HepG2 (cell line): ENCODE results near the gene SGPP2. TPM values are rescaled to one million over a fixed set of nuclear protein-coding genes. Genes with fewer than 3 reads are reported as not detected.

Source experiments
- ATAC-seq: fragments of 200-7000 bp; cut with Tn5 transposase; 3 replicates; pipeline ENCODE4 v1.9.1; 2020; ENCODE audit warnings: mild to moderate bottlenecking, moderate library complexity
- BruUV-seq: library from RNA; stranded (reverse); fragments of 400-500 nt; replicated peaks from 2 replicates; lab custom pipeline; 2021; lab: Mats Ljungman, UMichigan
- CTCF ChIA-PET: fragments of 300-600 bp; formaldehyde crosslinking; extraction: SDS; loops from one replicate; lab custom pipeline; 2021; ENCODE audit warnings: low total read pairs, inconsistent platforms, low intra/inter-chr PET ratio; lab: Yijun Ruan, JAX
- POLR2A ChIA-PET: fragments of 350-600 bp; sonication (Branson Sonifier 250); formaldehyde crosslinking; loops from one replicate; lab custom pipeline; 2020; ENCODE audit warnings: antibody characterized with exemption, inconsistent platforms; lab: Yijun Ruan, JAX
- DNase-seq: peaks from one replicate; pipeline ENCODE4 v3.0.0-alpha.2; 2015; ENCODE audit warnings: low spot score
- FAIRE-seq: peaks from 3 replicates; lab custom pipeline; 2011; peaks lifted over from hg19 to GRCh38; lab: Jason Lieb, UNC
- H2AFZ ChIP-seq: one replicate; pipeline ENCODE4 v1.6.1; 2011; ENCODE audit warnings: low read length, inconsistent platforms
- H3K27ac ChIP-seq: fragments of 300-600 bp; 3 replicates; pipeline ENCODE4 v1.8.0; 2011; ENCODE audit warnings: mixed run types, mild to moderate bottlenecking, mixed read lengths, low read length, inconsistent platforms; ENCODE audit not compliant: insufficient read depth; ENCODE audit errors: extremely low read length
- H3K27me3 ChIP-seq, 2 experiments: fragments of 200-600 bp in 1 of 2; 2 replicates in 1 of 2; 3 replicates in 1 of 2; pipeline versions ENCODE4 v1.6.0 to v1.8.0; 2011; ENCODE audit warnings: low read length in 2 of 2, mild to moderate bottlenecking in 2 of 2, moderate library complexity in 2 of 2, inconsistent platforms in 1 of 2; ENCODE audit not compliant: insufficient read depth in 2 of 2, control insufficient read depth in 1 of 2
- H3K36me3 ChIP-seq, 2 experiments: fragments of 200-600 bp in 1 of 2; replicated peaks in 1 of 2; 2 replicates in 1 of 2; 3 replicates in 1 of 2; pipeline versions ENCODE4 v1.5.1 to v1.8.0; 2011; ENCODE audit warnings: low read length in 2 of 2, inconsistent platforms in 1 of 2; ENCODE audit not compliant: insufficient read depth in 2 of 2, control insufficient read depth in 1 of 2
- H3K4me1 ChIP-seq: 2 replicates; pipeline ENCODE4 v1.5.1; 2012; ENCODE audit warnings: low read length, inconsistent platforms; ENCODE audit not compliant: insufficient read depth
- H3K4me2 ChIP-seq: 2 replicates; pipeline ENCODE4 v1.6.0; 2011; ENCODE audit warnings: low read depth, low read length, inconsistent platforms
- H3K4me3 ChIP-seq, 3 experiments: fragments of 200-600 bp in 1 of 3; sonication (generic), shearing (Covaris generic) in 1 of 3; replicated peaks in 1 of 3; 2 replicates each; pipeline ENCODE4 v1.5.1; 2011 to 2016; ENCODE audit warnings: low read length in 3 of 3, inconsistent platforms in 2 of 3, low read depth in 2 of 3, mild to moderate bottlenecking in 2 of 3, control low read depth in 1 of 3, mixed read lengths in 1 of 3; ENCODE audit not compliant: insufficient read depth in 1 of 3
- H3K79me2 ChIP-seq: one replicate; pipeline ENCODE4 v1.6.1; 2011; ENCODE audit warnings: low read length, inconsistent platforms; ENCODE audit not compliant: insufficient read depth
- H3K9ac ChIP-seq: 2 replicates; pipeline ENCODE4 v1.6.0; 2011; ENCODE audit warnings: mild to moderate bottlenecking, low read depth, low read length, inconsistent platforms; ENCODE audit not compliant: insufficient read depth
- H3K9me3 ChIP-seq: 2 replicates; pipeline ENCODE4 v1.5.1; 2012; ENCODE audit warnings: mild to moderate bottlenecking, low read length
- H4K20me1 ChIP-seq: 2 replicates; pipeline ENCODE4 v1.6.0; 2011; ENCODE audit warnings: inconsistent platforms, mild to moderate bottlenecking, low read length, moderate library complexity; ENCODE audit not compliant: insufficient read depth
- BCL3 ChIP-seq: sonication (generic); formaldehyde crosslinking; IDR thresholded peaks from 2 replicates; pipeline ENCODE4 v1.5.1; 2020; ENCODE audit warnings: mild to moderate bottlenecking, missing genetic modification reagents, moderate library complexity
- EP300 ChIP-seq, 3 experiments: sonication (generic) in 1 of 3; formaldehyde crosslinking in 1 of 3; IDR thresholded peaks; 2 replicates each; pipeline versions ENCODE4 v1.5.1 to v1.6.1; 2011 to 2020; ENCODE audit warnings: low read depth in 2 of 3, low read length in 2 of 3, borderline replicate concordance in 1 of 3, improper control_type of control experiment in 1 of 3, mild to moderate bottlenecking in 1 of 3, missing genetic modification reagents in 1 of 3, moderate library complexity in 1 of 3
- FOXM1 ChIP-seq: sonication (generic); formaldehyde crosslinking; IDR thresholded peaks from 2 replicates; pipeline ENCODE4 v1.5.0; 2020; ENCODE audit warnings: missing genetic modification reagents
- IKZF4 ChIP-seq: sonication (generic); formaldehyde crosslinking; IDR thresholded peaks from 2 replicates; pipeline ENCODE4 v1.5.1; 2020; ENCODE audit warnings: borderline replicate concordance, mild to moderate bottlenecking, low read depth, missing genetic modification reagents; ENCODE audit errors: not compliant biosample characterization
- SIN3B ChIP-seq: fragments of 150-350 bp; IDR thresholded peaks from 2 replicates; pipeline ENCODE4 v1.6.1; 2014; ENCODE audit warnings: low read length
- TIGD3 ChIP-seq: sonication (generic); formaldehyde crosslinking; IDR thresholded peaks from 2 replicates; pipeline ENCODE4 v1.5.1; 2020; ENCODE audit warnings: mild to moderate bottlenecking, missing genetic modification reagents, borderline replicate concordance
- ZBTB1 ChIP-seq: sonication (generic); formaldehyde crosslinking; IDR thresholded peaks from 2 replicates; pipeline ENCODE4 v1.4.0; 2020; ENCODE audit warnings: missing genetic modification reagents, borderline replicate concordance
- ZFP36 ChIP-seq: fragments of 150-350 bp; IDR thresholded peaks from 2 replicates; pipeline ENCODE4 v1.6.1; 2018; ENCODE audit warnings: borderline replicate concordance, low read length, low read depth; ENCODE audit not compliant: partially characterized antibody
- ZFP82 ChIP-seq: sonication (generic); formaldehyde crosslinking; IDR thresholded peaks from 2 replicates; pipeline ENCODE4 v1.5.1; 2020; ENCODE audit warnings: mild to moderate bottlenecking, missing genetic modification reagents, borderline replicate concordance
- ZNF280B ChIP-seq: sonication (generic); formaldehyde crosslinking; IDR thresholded peaks from 2 replicates; pipeline ENCODE4 v1.5.0; 2020; ENCODE audit warnings: missing genetic modification reagents, mild to moderate bottlenecking, borderline replicate concordance
- ZNF652 ChIP-seq: IDR thresholded peaks from 2 replicates; pipeline ENCODE4 v1.6.1; 2016; ENCODE audit warnings: low read depth, borderline replicate concordance
- ZNF713 ChIP-seq: sonication (generic); formaldehyde crosslinking; IDR thresholded peaks from 2 replicates; pipeline ENCODE4 v1.4.0; 2020; ENCODE audit warnings: mild to moderate bottlenecking, missing genetic modification reagents
- ZNF850 ChIP-seq: sonication (generic); formaldehyde crosslinking; conservative IDR thresholded peaks from 2 replicates; pipeline ENCODE4 v1.9.0; 2021; ENCODE audit warnings: mild to moderate bottlenecking, missing genetic modification reagents
- WGBS: methylation state at CpG from one replicate; pipeline ENCODE4 v1.1.6; 2017; ENCODE audit warnings: low lambda C conversion rate; 5-methylcytosine and 5-hydroxymethylcytosine counted together
- in situ Hi-C: cut with HindIII; loops from 2 replicates; pipeline ENCODE4 v1.10.0; 2017; ENCODE audit warnings: low pct_unique_long_range_greater_than_20kb; ENCODE audit not compliant: extremely low pct_ligation_motif_present
- intact Hi-C: fragments of 100-400 bp; cut with micrococcal nuclease; formaldehyde crosslinking; loops from one replicate; pipeline ENCODE4 v1.10.0; 2022; ENCODE audit not compliant: unreplicated experiment
- polyA plus RNA-seq, 8 experiments: library from polyadenylated mRNA; depleted of rRNA in 3 of 8; stranded (reverse) in 7 of 8; unstranded in 1 of 8; fragments of >200 nt; fragmentation: Illumina TruSeq in 4 of 8; extraction: Trizol in 4 of 8; gene quantifications; 2 replicates each; pipeline versions ENCODE4 v1.2.1 to v1.2.3, GENCODE V29; 2011 to 2016; ENCODE audit warnings: low read depth in 4 of 8, missing spikeins in 1 of 8, mixed read lengths in 1 of 8; ENCODE audit not compliant: insufficient read depth in 1 of 8
- total RNA-seq, 5 experiments: library from RNA; depleted of rRNA; stranded (reverse); fragments of >200 nt; fragmentation: Illumina TruSeq; extraction: Trizol; gene quantifications; 2 replicates each; pipeline ENCODE4 v1.2.3, GENCODE V29; 2016; ENCODE audit warnings: low read depth in 1 of 5
- TF ChIP-seq, protein P1 (sequence below): IDR thresholded peaks from 2 replicates; pipeline ENCODE4 v1.6.1; 2016; ENCODE audit warnings: mild to moderate bottlenecking
- TF ChIP-seq, protein P2 (sequence below): sonication (generic); formaldehyde crosslinking; conservative IDR thresholded peaks from 2 replicates; pipeline ENCODE4 v1.8.0; 2022; ENCODE audit warnings: missing genetic modification reagents

The SGPP2 gene
- total and polyA plus RNA-seq, 2 of the 13 experiments (the other 11 are each of a cell fraction or from before 2014, with no cell fraction given) = not detected

DNA sequence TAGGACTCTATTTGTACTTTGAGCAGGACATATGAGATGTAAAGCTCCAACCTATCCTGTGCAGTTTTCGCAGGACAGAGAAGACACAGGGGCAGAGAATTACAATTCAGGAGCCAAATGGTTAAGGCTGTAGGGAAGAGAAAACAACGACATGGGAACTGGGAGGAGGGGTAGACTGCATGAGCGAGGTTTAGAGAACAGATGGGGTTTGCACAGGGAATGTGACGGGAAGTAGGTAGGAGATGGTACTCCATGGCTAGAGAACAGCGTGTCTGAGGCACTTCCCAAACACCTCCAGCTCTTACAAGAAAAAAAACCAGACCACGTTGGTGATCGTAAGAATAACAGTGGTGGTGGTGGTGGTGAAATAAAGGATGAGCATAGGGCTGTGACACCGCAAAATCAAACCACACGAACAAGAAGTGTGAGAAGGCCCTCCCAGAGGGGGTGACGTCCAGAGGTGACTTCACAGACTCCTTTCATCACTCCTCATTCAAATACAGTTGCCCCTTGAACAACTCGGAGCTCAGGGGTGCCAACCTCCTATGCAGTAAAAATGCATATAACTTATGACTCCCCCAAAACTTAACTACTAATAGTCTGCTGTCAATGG lies 138.9 kb downstream of the SGPP2 start:
- H4K20me1 ChIP-seq = no peaks in the 10 kb centered on the region
- H3K9me3 ChIP-seq = no peaks in the 10 kb centered on the region
- no peak overlapping the region for H2AFZ ChIP-seq
- no peaks in the 10 kb centered on the region; a peak in 1 of 5 replicates for H3K36me3 ChIP-seq
- ATAC-seq = no peak
- FAIRE-seq = no peak
- ChIA-PET POLR2A (no interaction called here), CTCF (no interaction called here)
- WGBS = 85% methylated on average over 11 of the region's 11 CpGs
- in situ Hi-C loops = loop anchor here (5.0 kb wide), 2 partner anchors 251 to 511 kb away; no protein-coding TSS in a partner anchor
- no peaks in the 10 kb centered on the region for H3K79me2 ChIP-seq
- no peaks in the 10 kb centered on the region for H3K4me1 ChIP-seq
- no peak overlapping the region for H3K27ac ChIP-seq
- H3K4me3 ChIP-seq = no peak overlapping the region
- H3K9ac ChIP-seq = no peak overlapping the region
- no peak for DNase-seq
- H3K4me2 ChIP-seq = no peak overlapping the region
- no peaks in the 10 kb centered on the region for H3K27me3 ChIP-seq
- intact Hi-C loops = loop anchor here (2.0 kb wide), 1 partner anchor 244 kb away; no protein-coding TSS in a partner anchor
- no TSS peak for BruUV-seq
- no peak for TF ChIP-seq BCL3 (CRISPR knock-in tag)
- TF ChIP-seq ZFP82 (CRISPR knock-in tag) = no peak
- no peak for TF ChIP-seq TIGD3 (CRISPR knock-in tag)
- no peak for TF ChIP-seq IKZF4 (CRISPR knock-in tag)
- no peak for TF ChIP-seq EP300 (IDR thresholded peaks at IDR 0.05; ENCODE audit: low read depth in 2 of 2, low read length in 2 of 2)
- TF ChIP-seq EP300 (CRISPR knock-in tag; IDR thresholded peaks at IDR 0.05; ENCODE audit: borderline replicate concordance) = no peak
- TF ChIP-seq ZNF280B (CRISPR knock-in tag) = no peak
- TF ChIP-seq ZBTB1 (CRISPR knock-in tag) = no peak
- TF ChIP-seq FOXM1 (CRISPR knock-in tag) = no peak
- TF ChIP-seq, protein P1, sequence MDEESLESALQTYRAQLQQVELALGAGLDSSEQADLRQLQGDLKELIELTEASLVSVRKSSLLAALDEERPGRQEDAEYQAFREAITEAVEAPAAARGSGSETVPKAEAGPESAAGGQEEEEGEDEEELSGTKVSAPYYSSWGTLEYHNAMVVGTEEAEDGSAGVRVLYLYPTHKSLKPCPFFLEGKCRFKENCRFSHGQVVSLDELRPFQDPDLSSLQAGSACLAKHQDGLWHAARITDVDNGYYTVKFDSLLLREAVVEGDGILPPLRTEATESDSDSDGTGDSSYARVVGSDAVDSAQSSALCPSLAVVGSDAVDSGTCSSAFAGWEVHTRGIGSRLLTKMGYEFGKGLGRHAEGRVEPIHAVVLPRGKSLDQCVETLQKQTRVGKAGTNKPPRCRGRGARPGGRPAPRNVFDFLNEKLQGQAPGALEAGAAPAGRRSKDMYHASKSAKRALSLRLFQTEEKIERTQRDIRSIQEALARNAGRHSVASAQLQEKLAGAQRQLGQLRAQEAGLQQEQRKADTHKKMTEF (CRISPR knock-in tag) = no peak
- TF ChIP-seq, protein P2, sequence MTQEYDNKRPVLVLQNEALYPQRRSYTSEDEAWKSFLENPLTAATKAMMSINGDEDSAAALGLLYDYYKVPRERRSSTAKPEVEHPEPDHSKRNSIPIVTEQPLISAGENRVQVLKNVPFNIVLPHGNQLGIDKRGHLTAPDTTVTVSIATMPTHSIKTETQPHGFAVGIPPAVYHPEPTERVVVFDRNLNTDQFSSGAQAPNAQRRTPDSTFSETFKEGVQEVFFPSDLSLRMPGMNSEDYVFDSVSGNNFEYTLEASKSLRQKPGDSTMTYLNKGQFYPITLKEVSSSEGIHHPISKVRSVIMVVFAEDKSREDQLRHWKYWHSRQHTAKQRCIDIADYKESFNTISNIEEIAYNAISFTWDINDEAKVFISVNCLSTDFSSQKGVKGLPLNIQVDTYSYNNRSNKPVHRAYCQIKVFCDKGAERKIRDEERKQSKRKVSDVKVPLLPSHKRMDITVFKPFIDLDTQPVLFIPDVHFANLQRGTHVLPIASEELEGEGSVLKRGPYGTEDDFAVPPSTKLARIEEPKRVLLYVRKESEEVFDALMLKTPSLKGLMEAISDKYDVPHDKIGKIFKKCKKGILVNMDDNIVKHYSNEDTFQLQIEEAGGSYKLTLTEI (CRISPR knock-in tag) = no peak
- no peak for TF ChIP-seq SIN3B
- TF ChIP-seq ZNF713 (CRISPR knock-in tag) = no peak
- no peak for TF ChIP-seq ZNF652 (CRISPR knock-in tag)
- TF ChIP-seq ZFP36 = no peak
- TF ChIP-seq ZNF850 (CRISPR knock-in tag) = no peak
